ENCODE measurements around the gene IGBP1. TPM values are rescaled to one million over a fixed set of nuclear protein-coding genes. Genes with fewer than 3 reads are reported as not detected.

Gene IGBP1
- total RNA-seq, 1 donor from 2014 or later, result 60.3 TPM

DNA sequence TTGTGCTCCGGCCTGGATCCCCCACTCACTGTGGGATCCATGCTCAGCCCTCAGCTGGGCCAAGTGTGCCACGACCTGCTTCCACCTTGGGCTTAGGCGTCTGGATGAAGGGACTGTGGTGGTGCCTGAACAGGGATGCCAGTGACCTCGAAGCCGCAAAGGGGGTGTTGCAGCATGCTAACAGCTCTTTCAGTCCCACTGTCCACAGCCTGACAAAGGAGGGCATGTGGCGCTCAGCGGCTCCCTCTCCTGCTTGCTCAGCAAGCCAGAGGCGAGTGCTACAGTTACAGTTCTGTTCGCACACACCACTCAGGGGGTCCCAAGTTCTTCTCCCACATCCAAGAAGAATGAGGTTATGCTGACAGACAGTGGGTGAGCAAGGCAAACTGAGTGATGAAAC is 5.2 kb upstream of the IGBP1 start:
- TF ChIP-seq, protein P1, sequence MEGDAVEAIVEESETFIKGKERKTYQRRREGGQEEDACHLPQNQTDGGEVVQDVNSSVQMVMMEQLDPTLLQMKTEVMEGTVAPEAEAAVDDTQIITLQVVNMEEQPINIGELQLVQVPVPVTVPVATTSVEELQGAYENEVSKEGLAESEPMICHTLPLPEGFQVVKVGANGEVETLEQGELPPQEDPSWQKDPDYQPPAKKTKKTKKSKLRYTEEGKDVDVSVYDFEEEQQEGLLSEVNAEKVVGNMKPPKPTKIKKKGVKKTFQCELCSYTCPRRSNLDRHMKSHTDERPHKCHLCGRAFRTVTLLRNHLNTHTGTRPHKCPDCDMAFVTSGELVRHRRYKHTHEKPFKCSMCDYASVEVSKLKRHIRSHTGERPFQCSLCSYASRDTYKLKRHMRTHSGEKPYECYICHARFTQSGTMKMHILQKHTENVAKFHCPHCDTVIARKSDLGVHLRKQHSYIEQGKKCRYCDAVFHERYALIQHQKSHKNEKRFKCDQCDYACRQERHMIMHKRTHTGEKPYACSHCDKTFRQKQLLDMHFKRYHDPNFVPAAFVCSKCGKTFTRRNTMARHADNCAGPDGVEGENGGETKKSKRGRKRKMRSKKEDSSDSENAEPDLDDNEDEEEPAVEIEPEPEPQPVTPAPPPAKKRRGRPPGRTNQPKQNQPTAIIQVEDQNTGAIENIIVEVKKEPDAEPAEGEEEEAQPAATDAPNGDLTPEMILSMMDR (conservative IDR thresholded peaks at IDR 0.05), result no peak
- Mint-ChIP-seq H3K27me3 (no peaks in the 10 kb centered on the region), H3K4me3 (no peak overlapping the region), H3K9me3 (no peaks in the 10 kb centered on the region), H3K36me3 (no peaks in the 10 kb centered on the region), H3K4me1 (ENCODE audit: unreplicated experiment) (no peaks in the 10 kb centered on the region), H3K27ac (no peak overlapping the region)
- no peak for DNase-seq (ENCODE audit: extremely low spot score, unreplicated experiment)

DNA sequence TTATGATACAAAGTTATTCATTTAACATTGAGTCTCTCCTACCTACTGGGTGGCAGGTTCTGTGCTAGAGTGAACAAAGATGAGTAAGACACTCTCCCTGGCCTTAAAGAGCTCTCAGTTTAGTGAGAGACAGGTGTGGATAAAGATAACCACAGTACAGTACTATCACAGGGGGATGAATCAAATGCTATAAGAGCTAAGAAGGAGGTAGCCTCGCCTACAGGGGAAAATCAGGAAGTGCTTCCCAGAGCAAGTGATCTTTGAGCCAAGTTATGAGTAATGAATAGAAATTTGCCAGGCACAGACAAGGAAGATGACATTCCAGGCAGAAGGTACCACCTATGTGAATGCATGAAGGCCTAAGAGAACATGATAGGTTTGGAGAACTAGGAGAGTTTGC is 3.4 kb upstream of the IGBP1 start:
- no peak for DNase-seq (ENCODE audit: extremely low spot score, unreplicated experiment)
- Mint-ChIP-seq H3K9me3 (no peaks in the 10 kb centered on the region), H3K4me1 (ENCODE audit: unreplicated experiment) (no peaks in the 10 kb centered on the region), H3K27ac (no peak overlapping the region), H3K36me3 (no peaks in the 10 kb centered on the region), H3K27me3 (no peaks in the 10 kb centered on the region), H3K4me3 (no peak overlapping the region)
- TF ChIP-seq, protein P1 (conservative IDR thresholded peaks at IDR 0.05), result no peak

DNA sequence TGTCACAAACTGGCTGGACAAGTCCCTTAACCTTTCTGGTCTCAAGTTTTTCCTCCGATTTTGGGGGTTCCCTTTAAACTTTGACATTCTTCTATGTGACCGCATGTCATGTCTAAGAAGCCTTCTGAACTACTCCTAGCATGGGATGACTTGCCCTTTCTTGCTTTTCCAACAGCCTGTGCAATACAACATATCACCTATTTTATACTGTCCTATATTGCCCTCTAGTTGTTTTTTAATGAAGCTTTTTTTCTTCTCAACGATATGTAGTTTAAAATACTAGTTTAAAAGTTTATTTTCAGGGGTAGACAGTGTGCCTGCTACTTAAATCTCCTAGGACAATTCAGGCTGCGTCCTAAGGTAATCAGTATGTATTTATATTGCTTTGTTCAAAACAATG is 1.0 kb upstream of the IGBP1 start:
- H3K9me3 Mint-ChIP-seq, result no peaks in the 10 kb centered on the region
- TF ChIP-seq, protein P1 (conservative IDR thresholded peaks at IDR 0.05), result no peak
- H3K27me3 Mint-ChIP-seq, result no peaks in the 10 kb centered on the region
- H3K36me3 Mint-ChIP-seq, result peaks cover 10% of the 10 kb centered on the region
- H3K4me3 Mint-ChIP-seq, result peak overlapping the region; percentile 67
- H3K27ac Mint-ChIP-seq, result no peak overlapping the region
- no peak for DNase-seq (ENCODE audit: extremely low spot score, unreplicated experiment)
- H3K4me1 Mint-ChIP-seq (ENCODE audit: unreplicated experiment), result no peaks in the 10 kb centered on the region

DNA sequence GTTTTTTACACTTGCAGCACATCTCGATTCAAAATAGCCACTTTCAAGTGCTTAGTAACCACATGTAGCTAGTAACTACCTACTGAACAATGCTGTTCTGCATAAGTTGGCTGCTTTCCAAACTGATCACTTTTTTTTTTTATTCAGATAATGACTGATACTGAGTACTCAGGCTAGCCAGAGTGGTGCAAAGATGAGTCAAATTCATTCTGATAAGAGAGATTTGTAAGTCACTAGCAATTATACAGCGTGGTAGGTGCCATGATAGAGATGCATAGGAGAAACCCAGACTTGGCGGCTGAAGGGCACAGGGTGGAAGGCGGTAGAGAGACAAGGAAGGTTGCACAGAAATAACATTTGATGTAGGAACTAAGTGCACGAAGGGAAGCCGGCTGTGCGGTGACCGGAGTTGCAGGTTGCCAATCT is 357 bp upstream of the IGBP1 start:
- Mint-ChIP-seq H3K36me3 (peaks cover 12% of the 10 kb centered on the region), H3K4me1 (ENCODE audit: unreplicated experiment) (no peaks in the 10 kb centered on the region), H3K27me3 (no peaks in the 10 kb centered on the region), H3K9me3 (no peaks in the 10 kb centered on the region), H3K27ac (peak overlapping the region; percentile 96), H3K4me3 (peak overlapping the region; percentile 100)
- TF ChIP-seq, protein P1 (conservative IDR thresholded peaks at IDR 0.05), result no peak
- DNase-seq (ENCODE audit: extremely low spot score, unreplicated experiment), result no peak

DNA sequence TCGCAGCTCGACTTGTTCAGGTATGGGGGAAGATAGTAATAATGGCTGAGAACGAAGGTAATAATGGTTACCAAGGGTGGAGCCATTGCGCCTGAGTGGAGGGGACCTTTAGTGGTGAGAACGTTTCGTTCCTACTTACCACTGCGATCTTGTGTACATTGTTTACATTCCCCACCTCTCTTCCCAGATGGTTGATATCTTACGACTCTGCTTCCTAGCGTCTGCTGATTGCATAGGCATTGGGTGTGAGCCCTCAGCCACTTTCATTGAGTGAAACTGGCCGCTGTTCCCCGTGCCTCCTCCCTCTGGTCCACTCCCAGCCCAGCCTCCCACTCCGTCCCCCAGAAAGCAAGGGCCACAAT is 850 bp downstream of the IGBP1 start:
- Mint-ChIP-seq H3K4me3 (peak overlapping the region; percentile 100), H3K36me3 (peaks cover 12% of the 10 kb centered on the region), H3K4me1 (ENCODE audit: unreplicated experiment) (no peaks in the 10 kb centered on the region), H3K27me3 (no peaks in the 10 kb centered on the region), H3K27ac (peak overlapping the region; percentile 96), H3K9me3 (no peaks in the 10 kb centered on the region)
- DNase-seq (ENCODE audit: extremely low spot score, unreplicated experiment), result no peak
- TF ChIP-seq, protein P1 (conservative IDR thresholded peaks at IDR 0.05), result no peak

DNA sequence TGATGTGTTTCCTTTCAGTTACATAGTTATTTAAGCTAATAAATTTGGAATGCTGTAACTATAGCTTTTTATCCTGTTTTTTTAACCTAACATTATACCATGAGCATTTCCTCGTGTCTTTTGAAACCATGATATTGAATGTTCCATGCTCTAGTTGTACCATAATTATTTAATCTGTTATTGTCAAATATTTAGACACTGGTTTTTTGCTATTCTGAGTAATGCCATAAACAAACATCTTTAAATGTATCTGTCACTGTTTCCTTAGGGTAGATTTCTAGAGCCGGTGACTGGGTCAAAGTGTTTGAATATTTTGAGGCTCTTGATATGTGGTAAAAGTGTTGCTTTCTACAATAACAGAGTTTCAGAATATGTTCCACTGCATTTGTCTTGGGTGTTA is 5.4 kb downstream of the IGBP1 start:
- H3K9me3 Mint-ChIP-seq, result no peaks in the 10 kb centered on the region

More for the DNA sequence above, 5.4 kb downstream of the IGBP1 start:
- peaks cover 12% of the 10 kb centered on the region for H3K36me3 Mint-ChIP-seq
- no peak for DNase-seq (ENCODE audit: extremely low spot score, unreplicated experiment)
- TF ChIP-seq, protein P1 (conservative IDR thresholded peaks at IDR 0.05), result no peak
- H3K4me1 Mint-ChIP-seq (ENCODE audit: unreplicated experiment), result no peaks in the 10 kb centered on the region
- no peaks in the 10 kb centered on the region for H3K27me3 Mint-ChIP-seq
- H3K27ac Mint-ChIP-seq, result no peak overlapping the region
- no peak overlapping the region for H3K4me3 Mint-ChIP-seq
